BLaER1 (cell line): Measurements from ENCODE around the gene UBAC1.
"Not testable (repeated sequence)": the region's sequence is repeated elsewhere in the genome, so short reads cannot be mapped to it uniquely, and the experiment has no call there.

ENCODE experiments used
- H3K27ac ChIP-seq: shearing (Covaris generic); formaldehyde crosslinking; 2 replicates; pipeline ENCODE4 v1.8.1; 2022
- H3K27me3 ChIP-seq: shearing (Covaris generic); formaldehyde crosslinking; 2 replicates; pipeline ENCODE4 v1.8.1; 2022
- H3K36me3 ChIP-seq: shearing (Covaris generic); formaldehyde crosslinking; 2 replicates; pipeline ENCODE4 v1.8.1; 2022
- H3K4me1 ChIP-seq: shearing (Covaris generic); formaldehyde crosslinking; 2 replicates; pipeline ENCODE4 v1.8.1; 2022
- H3K4me2 ChIP-seq: shearing (Covaris generic); formaldehyde crosslinking; 2 replicates; pipeline ENCODE4 v1.8.1; 2022
- H3K4me3 ChIP-seq: shearing (Covaris generic); formaldehyde crosslinking; 2 replicates; pipeline ENCODE4 v1.8.1; 2022
- H3K9ac ChIP-seq: shearing (Covaris generic); formaldehyde crosslinking; 2 replicates; pipeline ENCODE4 v1.8.1; 2022
- H3K9me3 ChIP-seq: shearing (Covaris generic); formaldehyde crosslinking; 2 replicates; pipeline ENCODE4 v1.8.1; 2022
- H4K20me1 ChIP-seq: shearing (Covaris generic); formaldehyde crosslinking; 2 replicates; pipeline ENCODE4 v1.8.1; 2022
- Cebpa-rat ChIP-seq: shearing (Covaris generic); IDR thresholded peaks from 2 replicates; pipeline ENCODE4 v1.8.1; 2022

UBAC1 gene

DNA sequence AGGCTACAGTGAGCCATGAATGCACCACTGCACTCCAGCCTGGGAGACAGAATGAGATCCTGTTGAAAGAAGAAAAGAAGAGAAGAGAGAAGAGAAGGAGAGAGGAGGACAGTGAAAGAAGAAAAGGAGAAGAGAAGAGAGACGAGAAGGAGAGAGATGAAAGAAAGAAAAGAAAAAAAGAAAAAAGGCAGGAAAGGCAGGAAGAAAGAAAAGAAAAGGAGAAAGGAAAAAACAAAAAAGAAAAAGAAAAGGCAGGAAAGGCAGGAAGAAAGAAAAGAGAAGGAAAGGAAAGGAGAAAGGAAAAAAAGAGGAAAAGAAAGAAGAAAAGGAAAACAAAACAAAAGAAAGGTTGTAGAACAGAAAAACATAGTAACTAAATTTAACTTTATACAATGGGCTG is 68.1 kb downstream of the UBAC1 start:
- H3K36me3 ChIP-seq, result peaks cover 13% of the 10 kb centered on the region
- no peak overlapping the region for H3K4me2 ChIP-seq
- H3K4me1 ChIP-seq, result peaks cover 79% of the 10 kb centered on the region
- no peak overlapping the region for H3K9ac ChIP-seq
- peaks cover 16% of the 10 kb centered on the region; the same call in 1 of the 2 replicates for H3K9me3 ChIP-seq
- peaks cover 100% of the 10 kb centered on the region for H4K20me1 ChIP-seq
- H3K27me3 ChIP-seq, result no peaks in the 10 kb centered on the region
- H3K4me3 ChIP-seq, result no peak overlapping the region
- TF ChIP-seq Cebpa-rat, result no peak
- no peak overlapping the region for H3K27ac ChIP-seq

DNA sequence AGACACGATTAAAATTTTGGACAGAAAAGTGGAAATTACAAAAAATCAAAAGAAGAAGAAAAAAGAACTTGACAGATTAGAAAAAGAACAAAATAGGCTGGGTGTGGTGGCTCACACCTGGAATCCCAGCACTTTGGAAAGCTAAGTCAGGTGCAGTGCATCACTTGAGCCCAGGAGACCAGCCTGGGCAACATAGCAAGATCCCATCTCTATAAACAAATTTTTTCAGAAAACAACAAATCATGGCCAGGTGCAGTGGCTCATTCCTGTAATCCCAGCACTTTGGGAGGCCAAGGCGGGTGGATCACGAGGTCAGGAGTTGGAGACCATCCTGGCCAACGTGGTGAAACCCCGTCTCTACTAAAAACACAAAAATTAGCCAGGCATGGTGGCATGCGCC is 68.8 kb downstream of the UBAC1 start:
- H3K27ac ChIP-seq, H3K4me3 ChIP-seq, H3K9me3 ChIP-seq, H3K9ac ChIP-seq, H3K4me2 ChIP-seq, H3K36me3 ChIP-seq, H3K27me3 ChIP-seq: not testable (repeated sequence)
- Histone ChIP-seq H4K20me1 (peaks cover 100% of the 10 kb centered on the region), H3K4me1 (peaks cover 86% of the 10 kb centered on the region)

DNA sequence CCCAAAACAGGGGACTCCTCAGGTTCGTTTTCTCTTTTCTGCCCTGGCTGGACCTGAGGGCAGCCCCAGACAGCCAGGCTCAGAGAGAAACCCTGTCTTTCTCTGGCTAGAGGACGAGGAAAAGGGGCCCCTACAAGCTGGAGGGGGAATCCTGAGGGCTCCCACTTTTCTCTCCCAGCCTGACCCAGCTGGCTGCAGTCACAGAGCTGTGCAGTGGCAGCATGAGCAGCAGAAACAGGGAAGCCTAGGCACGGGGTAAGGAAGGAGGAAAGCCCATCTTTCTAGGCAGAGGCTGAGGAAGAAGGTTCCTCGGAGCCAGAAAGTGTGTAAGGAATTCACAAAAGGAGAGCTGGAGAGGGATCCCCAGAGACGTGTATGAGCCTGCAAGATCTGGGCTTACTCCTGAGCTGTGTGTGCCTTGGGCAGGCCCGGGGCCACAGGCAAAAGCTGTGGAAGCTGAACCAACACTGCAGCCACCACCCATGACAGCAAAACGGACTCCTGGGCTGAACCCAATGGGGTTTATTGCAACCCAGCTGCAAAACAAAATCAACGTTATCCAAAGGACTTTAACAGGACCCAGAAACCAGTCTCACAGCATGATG is 70.0 kb downstream of the UBAC1 start:
- H3K9me3 ChIP-seq, result 0 out of 2 replicates have a peak, but pooled peaks cover 6% of the 10 kb centered on the region
- peaks cover 86% of the 10 kb centered on the region for H3K4me1 ChIP-seq
- peak overlapping the region; percentile 53; the same call in 1 of the 2 replicates for H3K9ac ChIP-seq
- H4K20me1 ChIP-seq, result peaks cover 100% of the 10 kb centered on the region
- H3K27ac ChIP-seq, result peak overlapping the region; percentile 89
- H3K4me2 ChIP-seq, result peak overlapping the region; percentile 99
- no peak overlapping the region for H3K4me3 ChIP-seq
- H3K27me3 ChIP-seq, result no peaks in the 10 kb centered on the region
- no peak for TF ChIP-seq Cebpa-rat
- no peaks in the 10 kb centered on the region for H3K36me3 ChIP-seq

DNA sequence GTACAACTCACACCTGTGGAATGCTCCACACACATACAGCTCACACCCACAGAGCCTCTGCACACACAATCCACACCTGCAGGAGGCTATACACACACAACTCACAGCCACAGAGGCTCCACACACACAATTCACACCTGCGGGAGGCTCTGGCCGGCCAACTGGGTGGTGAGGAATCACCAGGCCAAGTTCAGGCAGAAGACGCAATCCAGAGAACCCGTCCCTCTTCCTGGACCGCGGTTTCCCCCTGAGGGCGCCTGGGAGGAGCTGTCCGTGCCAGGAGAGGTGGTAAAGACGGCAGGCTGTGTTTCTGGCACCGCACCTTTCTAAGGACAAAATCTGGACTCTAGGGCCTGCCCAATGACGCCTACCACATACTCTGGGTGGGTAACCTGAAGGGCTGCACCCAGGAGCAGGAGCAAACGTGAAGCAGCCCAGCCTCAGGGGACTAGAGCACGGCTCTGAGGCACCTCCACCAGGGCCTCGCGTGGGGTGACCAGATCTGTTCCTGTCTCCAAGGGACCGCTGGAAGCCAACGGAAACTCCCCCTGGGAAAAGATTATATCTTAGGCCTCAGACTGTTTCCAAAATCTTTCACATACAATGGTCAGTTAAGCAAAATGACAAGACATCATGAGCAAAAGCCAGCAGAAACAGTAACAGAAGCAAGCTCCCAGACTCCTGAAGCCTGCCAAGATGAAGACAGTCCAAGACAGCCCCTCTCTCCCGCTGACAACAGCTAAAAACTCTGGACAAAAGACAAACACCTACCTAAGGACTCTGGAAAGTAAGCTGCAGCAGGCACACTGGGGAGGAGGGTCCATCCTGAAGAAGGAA is 70.8 kb downstream of the UBAC1 start:
- Histone ChIP-seq H3K9ac (peak overlapping the region; percentile 53; the same call in 1 of the 2 replicates), H3K36me3 (no peaks in the 10 kb centered on the region), H3K4me2 (peak overlapping the region; percentile 99), H3K9me3 (0 out of 2 replicates have a peak, but pooled peaks cover 3% of the 10 kb centered on the region), H3K27ac (peak overlapping the region; percentile 89), H3K4me1 (peaks cover 92% of the 10 kb centered on the region), H4K20me1 (peaks cover 100% of the 10 kb centered on the region), H3K4me3 (no peak overlapping the region), H3K27me3 (no peaks in the 10 kb centered on the region)
- no peak for TF ChIP-seq Cebpa-rat

DNA sequence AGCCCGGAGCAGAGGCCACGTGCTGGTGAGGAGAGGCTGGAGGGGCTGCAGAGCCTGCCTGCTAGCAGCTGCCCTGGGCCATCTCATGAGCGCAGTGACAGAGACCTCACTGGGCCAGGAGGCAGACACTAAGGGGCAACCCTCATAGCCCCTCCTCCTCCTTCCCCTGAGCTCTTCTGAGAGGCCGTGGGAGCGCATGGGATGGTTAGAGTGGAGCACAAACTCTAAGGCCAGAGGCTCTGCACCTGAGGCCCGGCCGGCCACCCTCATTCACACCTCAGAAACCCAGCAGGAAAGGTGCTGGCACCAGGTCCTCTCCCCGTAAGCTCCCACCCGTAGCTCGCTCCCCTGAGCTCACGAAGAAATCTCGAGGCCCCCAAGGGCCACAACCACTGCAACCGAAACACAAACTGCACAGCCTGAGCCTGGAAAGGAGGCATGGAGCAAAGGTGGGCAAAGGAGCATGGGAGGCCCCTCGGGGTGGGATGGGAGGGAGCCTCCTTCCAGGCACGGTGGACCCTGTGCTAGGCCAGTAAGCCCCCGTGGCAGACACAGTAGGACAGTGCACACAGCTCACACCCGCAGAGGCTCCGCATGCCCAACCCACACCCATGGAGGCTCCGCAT is 71.5 kb downstream of the UBAC1 start:
- Histone ChIP-seq H3K4me3 (no peak overlapping the region), H4K20me1 (peaks cover 100% of the 10 kb centered on the region), H3K27me3 (no peaks in the 10 kb centered on the region), H3K9me3 (no peaks in the 10 kb centered on the region), H3K4me2 (peak overlapping the region; percentile 99), H3K4me1 (peaks cover 96% of the 10 kb centered on the region), H3K36me3 (no peaks in the 10 kb centered on the region), H3K27ac (peak overlapping the region; percentile 89), H3K9ac (peak overlapping the region; percentile 30)
- TF ChIP-seq Cebpa-rat, result no peak

DNA sequence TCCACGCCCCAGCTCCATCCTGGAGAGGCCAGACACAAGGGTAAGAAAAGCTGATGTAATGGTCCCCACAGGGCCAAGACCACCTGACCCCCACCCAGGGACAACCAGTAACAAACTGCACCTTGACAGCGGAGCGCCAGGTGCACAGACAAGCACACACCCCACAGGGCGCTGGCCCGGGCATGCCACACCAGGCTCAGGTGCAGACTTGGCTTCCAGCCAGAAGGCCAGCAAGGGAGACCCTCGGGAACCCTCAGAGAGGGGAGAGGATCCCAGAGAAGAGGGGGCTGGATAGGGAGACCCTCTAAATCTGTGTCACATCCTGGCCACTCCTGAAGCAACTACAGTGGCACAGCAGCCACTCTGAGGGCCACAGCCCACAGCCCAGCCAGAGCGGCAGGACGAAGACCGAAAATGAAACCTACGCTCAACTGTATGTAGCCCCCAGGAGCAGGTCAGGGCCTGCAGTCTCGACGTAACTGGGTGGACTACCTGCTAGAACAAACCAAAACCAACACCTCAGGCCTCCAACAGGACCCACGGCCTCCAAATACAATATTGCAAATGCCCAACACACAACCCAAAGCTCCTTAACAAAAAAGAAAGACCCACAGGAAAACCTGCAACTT is 72.3 kb downstream of the UBAC1 start:
- no peak for TF ChIP-seq Cebpa-rat
- peaks cover 96% of the 10 kb centered on the region for H3K4me1 ChIP-seq
- H3K36me3 ChIP-seq, result no peaks in the 10 kb centered on the region
- peaks cover 100% of the 10 kb centered on the region for H4K20me1 ChIP-seq
- H3K27me3 ChIP-seq, result no peaks in the 10 kb centered on the region
- H3K4me3 ChIP-seq, result peak overlapping the region; percentile 59; the same call in 1 of the 2 replicates
- peak overlapping the region; percentile 89 for H3K27ac ChIP-seq
- peak overlapping the region; percentile 82 for H3K9ac ChIP-seq
- H3K4me2 ChIP-seq, result peak overlapping the region; percentile 99
- H3K9me3 ChIP-seq, result no peaks in the 10 kb centered on the region

DNA sequence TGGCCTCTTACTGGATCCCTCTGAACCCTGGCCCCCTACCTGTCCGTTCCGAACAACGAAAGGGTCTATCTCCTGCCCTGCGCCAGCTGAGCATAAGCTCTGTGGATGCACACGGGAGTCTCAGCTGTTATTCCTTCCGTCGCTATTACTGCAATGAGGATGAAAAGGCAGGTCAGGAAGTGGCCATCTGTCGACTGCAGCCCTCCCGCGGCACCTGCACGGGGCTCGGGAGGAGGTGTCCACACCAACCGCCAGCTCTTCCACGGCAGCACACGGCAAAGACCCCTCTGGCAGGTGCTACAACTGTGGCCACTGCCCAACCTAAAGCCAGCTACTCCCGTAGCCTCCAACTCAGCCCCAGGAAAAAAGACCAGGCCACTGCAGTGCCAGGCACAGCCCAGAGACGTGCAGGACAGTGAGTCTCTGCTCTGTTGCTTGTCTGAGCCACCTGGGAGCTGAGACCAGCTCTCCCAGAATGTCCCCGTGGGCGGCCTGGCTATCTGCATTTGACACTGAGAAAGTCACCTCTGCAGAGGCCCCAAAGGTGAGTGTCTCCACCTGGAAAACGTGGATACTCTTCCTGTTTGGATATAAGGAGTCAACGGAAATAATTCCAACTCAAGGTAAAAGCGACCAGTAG is 72.9 kb downstream of the UBAC1 start:
- no peak for TF ChIP-seq Cebpa-rat
- Histone ChIP-seq H3K4me1 (peaks cover 96% of the 10 kb centered on the region), H3K27me3 (no peaks in the 10 kb centered on the region), H3K9me3 (no peaks in the 10 kb centered on the region), H3K9ac (peak overlapping the region; percentile 82), H4K20me1 (peaks cover 100% of the 10 kb centered on the region), H3K4me3 (peak overlapping the region; percentile 59), H3K4me2 (peak overlapping the region; percentile 99), H3K36me3 (no peaks in the 10 kb centered on the region), H3K27ac (peak overlapping the region; percentile 89)

DNA sequence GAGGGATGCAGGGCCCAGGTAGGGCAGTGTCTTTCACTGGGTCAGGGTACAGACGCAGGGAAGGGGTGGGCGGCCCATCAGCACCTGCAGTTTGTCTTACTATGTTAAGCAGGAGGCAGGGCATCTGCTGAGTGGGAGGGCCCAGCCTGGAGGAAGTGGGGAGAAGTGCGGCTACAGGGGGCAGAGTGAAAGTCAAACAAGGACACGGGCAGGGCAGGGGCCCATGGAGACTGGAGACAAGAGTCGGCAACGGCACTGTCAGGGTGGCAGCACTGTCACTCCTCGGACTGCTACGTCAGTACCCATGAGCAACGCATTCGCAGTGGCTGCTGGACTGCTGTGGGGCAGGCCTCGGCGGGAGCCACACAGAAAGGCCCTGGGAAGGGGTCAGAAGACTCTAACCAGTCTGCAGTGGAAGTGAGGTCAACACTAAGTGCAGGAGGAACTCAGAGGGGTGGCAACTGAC is 73.6 kb downstream of the UBAC1 start:
- Histone ChIP-seq H3K4me3 (peak overlapping the region; percentile 59), H3K27ac (peak overlapping the region; percentile 89), H4K20me1 (peaks cover 100% of the 10 kb centered on the region), H3K27me3 (no peaks in the 10 kb centered on the region), H3K9ac (peak overlapping the region; percentile 82), H3K9me3 (no peaks in the 10 kb centered on the region), H3K36me3 (peaks cover 6% of the 10 kb centered on the region), H3K4me1 (peaks cover 97% of the 10 kb centered on the region), H3K4me2 (peak overlapping the region; percentile 99)
- TF ChIP-seq Cebpa-rat, result no peak

DNA sequence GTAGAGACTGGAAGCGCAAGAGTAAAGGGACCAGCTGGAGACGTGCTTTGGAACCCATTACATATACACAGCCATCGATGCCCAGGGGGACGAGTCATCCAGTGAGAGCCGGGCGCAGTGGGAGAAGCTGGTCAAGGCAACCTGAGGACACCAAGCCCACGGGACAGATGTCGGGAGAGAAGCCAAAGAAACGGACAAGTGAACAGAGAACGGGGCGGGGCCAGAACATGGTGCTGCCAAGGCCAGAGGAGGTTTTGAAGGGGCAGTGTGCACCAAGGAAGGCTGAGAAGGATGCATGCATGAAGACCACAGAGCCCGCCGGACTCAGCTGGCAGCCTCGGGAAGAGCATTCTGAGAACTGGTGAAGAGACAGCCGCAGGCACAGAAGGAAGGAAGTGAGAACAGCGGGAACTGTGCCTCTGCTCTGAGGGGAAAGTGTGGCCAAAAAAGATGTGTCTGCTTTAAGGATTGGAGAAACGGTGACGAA is 74.1 kb downstream of the UBAC1 start:
- no peaks in the 10 kb centered on the region for H3K27me3 ChIP-seq
- peak overlapping the region; percentile 89 for H3K27ac ChIP-seq
- no peak for TF ChIP-seq Cebpa-rat
- H3K4me2 ChIP-seq, result peak overlapping the region; percentile 99
- H4K20me1 ChIP-seq, result peaks cover 100% of the 10 kb centered on the region
- no peaks in the 10 kb centered on the region for H3K9me3 ChIP-seq
- H3K4me3 ChIP-seq, result peak overlapping the region; percentile 59
- H3K9ac ChIP-seq, result peak overlapping the region; percentile 82
- H3K4me1 ChIP-seq, result peaks cover 94% of the 10 kb centered on the region
- peaks cover 11% of the 10 kb centered on the region for H3K36me3 ChIP-seq
